Panc1 (cell line): ENCODE measurements around the gene FDXACB1. TPM values are rescaled to one million over a fixed set of nuclear protein-coding genes. Genes with fewer than 3 reads are reported as not detected.

Experiments used
- ATAC-seq: fragments of 200-7000 bp; cut with Tn5 transposase; 2 replicates; pipeline ENCODE4 v1.9.1; 2020; ENCODE audit warnings: mild to moderate bottlenecking, moderate library complexity
- BruUV-seq: library from RNA; stranded (reverse); fragments of 400-500 nt; replicated peaks from 2 replicates; lab custom pipeline; 2021; lab: Mats Ljungman, UMichigan
- CTCF ChIA-PET: fragments of 300-600 bp; sonication (Branson Sonifier 250); formaldehyde crosslinking; loops from one replicate; lab custom pipeline; 2022; ENCODE audit warnings: antibody characterized with exemption; lab: Charles Lee
- POLR2A ChIA-PET: fragments of 300-600 bp; sonication (Branson Sonifier 250); formaldehyde crosslinking; loops from one replicate; lab custom pipeline; 2022; ENCODE audit warnings: antibody characterized with exemption; lab: Charles Lee
- DNase-seq: peaks from one replicate; pipeline ENCODE4 v3.0.0-alpha.2; 2010; ENCODE audit warnings: low read depth, low spot score
- H3K27ac ChIP-seq: 2 replicates; pipeline ENCODE4 v1.5.1; 2011; ENCODE audit warnings: mild to moderate bottlenecking, low read length, inconsistent platforms
- H3K27me3 ChIP-seq: fragments of 200-500 bp; sonication (Bioruptor generic); 2 replicates; pipeline ENCODE4 v1.6.0; 2014; ENCODE audit warnings: low read length, inconsistent platforms; ENCODE audit not compliant: control insufficient read depth, insufficient read depth
- H3K36me3 ChIP-seq: fragments of 200-500 bp; sonication (Bioruptor generic); 2 replicates; pipeline ENCODE4 v1.5.1; 2014; ENCODE audit warnings: inconsistent platforms, mild to moderate bottlenecking, low read length, moderate library complexity; ENCODE audit not compliant: control insufficient read depth, insufficient read depth
- H3K4me1 ChIP-seq: 2 replicates; pipeline ENCODE4 v1.5.1; 2011; ENCODE audit warnings: inconsistent platforms, mild to moderate bottlenecking, low read length, moderate library complexity; ENCODE audit not compliant: control insufficient read depth, insufficient read depth
- H3K4me3 ChIP-seq, 2 experiments: 2 replicates each; pipeline ENCODE4 v1.5.1; 2011 to 2012; ENCODE audit warnings: low read depth in 2 of 2, low read length in 2 of 2, mild to moderate bottlenecking in 2 of 2, inconsistent platforms in 1 of 2, moderate library complexity in 1 of 2
- H3K9me3 ChIP-seq: fragments of 200-500 bp; sonication (Bioruptor generic); 2 replicates; pipeline ENCODE4 v1.5.1; 2014; ENCODE audit warnings: low read depth, mild to moderate bottlenecking, inconsistent platforms, low read length, moderate library complexity; ENCODE audit not compliant: control insufficient read depth, insufficient read depth
- POLR2AphosphoS5 ChIP-seq: IDR thresholded peaks from 2 replicates; pipeline ENCODE4 v1.6.1; 2012; ENCODE audit warnings: mild to moderate bottlenecking, low read depth, low read length, moderate library complexity
- SIN3A ChIP-seq: IDR thresholded peaks from 2 replicates; pipeline ENCODE4 v1.6.1; 2012; ENCODE audit warnings: low read depth, mild to moderate bottlenecking, low read length, moderate library complexity, borderline replicate concordance; ENCODE audit not compliant: insufficient read depth
- TCF7L2 ChIP-seq: IDR thresholded peaks from 2 replicates; pipeline ENCODE4 v1.6.1; 2011; ENCODE audit warnings: mild to moderate bottlenecking, low read depth, low read length, inconsistent platforms
- in situ Hi-C: cut with HindIII; loops from 2 replicates; pipeline ENCODE4 v1.10.0; 2016; ENCODE audit warnings: low sequenced_read_pairs, low pct_unique_long_range_greater_than_20kb
- intact Hi-C: fragments of 100-400 bp; cut with micrococcal nuclease; formaldehyde crosslinking; loops from one replicate; pipeline ENCODE4 v1.10.0; 2022; ENCODE audit not compliant: unreplicated experiment
- total RNA-seq: library from RNA; stranded (reverse); gene quantifications from one replicate; pipeline ENCODE4 v1.2.1, GENCODE V29; 2021; ENCODE audit not compliant: unreplicated experiment
- TF ChIP-seq, protein P1 (sequence below): fragments of 450-650 bp; IDR thresholded peaks from 2 replicates; pipeline ENCODE4 v1.5.1; 2017; ENCODE audit warnings: mild to moderate bottlenecking
- TF ChIP-seq, protein P2 (sequence below), 2 experiments: IDR thresholded peaks; 2 replicates each; pipeline ENCODE4 v1.6.1; 2011 to 2012; ENCODE audit warnings: low read depth in 2 of 2, control low read depth in 1 of 2, low read length in 1 of 2, mild to moderate bottlenecking in 1 of 2, moderate library complexity in 1 of 2; ENCODE audit not compliant: insufficient read depth in 1 of 2

FDXACB1 gene
- total RNA-seq, 1 experiment from 2014 or later: 4.1 TPM

DNA sequence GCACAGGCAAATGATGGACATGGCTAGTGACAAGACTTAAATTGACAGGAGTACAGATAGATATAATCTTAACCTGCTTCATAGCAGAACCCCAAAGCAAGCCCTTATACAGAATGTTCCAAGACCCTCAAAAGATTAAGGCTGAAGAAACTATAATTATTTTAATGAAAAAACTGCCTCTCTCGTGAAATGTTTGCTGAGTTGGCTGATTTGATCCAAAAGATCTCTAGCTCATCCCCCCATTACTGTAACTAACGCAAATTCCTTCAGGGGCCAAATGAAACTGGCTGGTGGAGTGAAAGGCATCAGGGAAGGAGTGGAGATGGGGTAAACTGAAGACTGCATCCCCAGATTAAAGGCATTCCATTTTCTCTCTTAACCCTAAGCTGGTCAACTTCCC lies 26.9 kb downstream of the FDXACB1 start:
- no peak for ATAC-seq
- no TSS peak for BruUV-seq
- H3K27ac ChIP-seq: no peak overlapping the region
- ChIA-PET POLR2A (no interaction called here), CTCF (interaction anchor here (0.6 kb wide), 1 partner anchor 143 kb away, joined by 4 read pairs; no protein-coding TSS in a partner anchor)
- TF ChIP-seq, protein P1, sequence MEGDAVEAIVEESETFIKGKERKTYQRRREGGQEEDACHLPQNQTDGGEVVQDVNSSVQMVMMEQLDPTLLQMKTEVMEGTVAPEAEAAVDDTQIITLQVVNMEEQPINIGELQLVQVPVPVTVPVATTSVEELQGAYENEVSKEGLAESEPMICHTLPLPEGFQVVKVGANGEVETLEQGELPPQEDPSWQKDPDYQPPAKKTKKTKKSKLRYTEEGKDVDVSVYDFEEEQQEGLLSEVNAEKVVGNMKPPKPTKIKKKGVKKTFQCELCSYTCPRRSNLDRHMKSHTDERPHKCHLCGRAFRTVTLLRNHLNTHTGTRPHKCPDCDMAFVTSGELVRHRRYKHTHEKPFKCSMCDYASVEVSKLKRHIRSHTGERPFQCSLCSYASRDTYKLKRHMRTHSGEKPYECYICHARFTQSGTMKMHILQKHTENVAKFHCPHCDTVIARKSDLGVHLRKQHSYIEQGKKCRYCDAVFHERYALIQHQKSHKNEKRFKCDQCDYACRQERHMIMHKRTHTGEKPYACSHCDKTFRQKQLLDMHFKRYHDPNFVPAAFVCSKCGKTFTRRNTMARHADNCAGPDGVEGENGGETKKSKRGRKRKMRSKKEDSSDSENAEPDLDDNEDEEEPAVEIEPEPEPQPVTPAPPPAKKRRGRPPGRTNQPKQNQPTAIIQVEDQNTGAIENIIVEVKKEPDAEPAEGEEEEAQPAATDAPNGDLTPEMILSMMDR: no peak
- TF ChIP-seq TCF7L2 (no peak), POLR2AphosphoS5 (no peak)
- TF ChIP-seq, protein P2, sequence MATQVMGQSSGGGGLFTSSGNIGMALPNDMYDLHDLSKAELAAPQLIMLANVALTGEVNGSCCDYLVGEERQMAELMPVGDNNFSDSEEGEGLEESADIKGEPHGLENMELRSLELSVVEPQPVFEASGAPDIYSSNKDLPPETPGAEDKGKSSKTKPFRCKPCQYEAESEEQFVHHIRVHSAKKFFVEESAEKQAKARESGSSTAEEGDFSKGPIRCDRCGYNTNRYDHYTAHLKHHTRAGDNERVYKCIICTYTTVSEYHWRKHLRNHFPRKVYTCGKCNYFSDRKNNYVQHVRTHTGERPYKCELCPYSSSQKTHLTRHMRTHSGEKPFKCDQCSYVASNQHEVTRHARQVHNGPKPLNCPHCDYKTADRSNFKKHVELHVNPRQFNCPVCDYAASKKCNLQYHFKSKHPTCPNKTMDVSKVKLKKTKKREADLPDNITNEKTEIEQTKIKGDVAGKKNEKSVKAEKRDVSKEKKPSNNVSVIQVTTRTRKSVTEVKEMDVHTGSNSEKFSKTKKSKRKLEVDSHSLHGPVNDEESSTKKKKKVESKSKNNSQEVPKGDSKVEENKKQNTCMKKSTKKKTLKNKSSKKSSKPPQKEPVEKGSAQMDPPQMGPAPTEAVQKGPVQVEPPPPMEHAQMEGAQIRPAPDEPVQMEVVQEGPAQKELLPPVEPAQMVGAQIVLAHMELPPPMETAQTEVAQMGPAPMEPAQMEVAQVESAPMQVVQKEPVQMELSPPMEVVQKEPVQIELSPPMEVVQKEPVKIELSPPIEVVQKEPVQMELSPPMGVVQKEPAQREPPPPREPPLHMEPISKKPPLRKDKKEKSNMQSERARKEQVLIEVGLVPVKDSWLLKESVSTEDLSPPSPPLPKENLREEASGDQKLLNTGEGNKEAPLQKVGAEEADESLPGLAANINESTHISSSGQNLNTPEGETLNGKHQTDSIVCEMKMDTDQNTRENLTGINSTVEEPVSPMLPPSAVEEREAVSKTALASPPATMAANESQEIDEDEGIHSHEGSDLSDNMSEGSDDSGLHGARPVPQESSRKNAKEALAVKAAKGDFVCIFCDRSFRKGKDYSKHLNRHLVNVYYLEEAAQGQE (IDR thresholded peaks at IDR 0.05; ENCODE audit: insufficient read depth in 1 of 2, low read depth in 2 of 2, low read length in 1 of 2): no peak
- H3K4me3 ChIP-seq: no peak overlapping the region
- in situ Hi-C loops: no loop called here
- no peaks in the 10 kb centered on the region for H3K27me3 ChIP-seq
- H3K9me3 ChIP-seq: no peaks in the 10 kb centered on the region
- DNase-seq: no peak
- H3K36me3 ChIP-seq: peaks cover 7% of the 10 kb centered on the region; the same call in 1 of the 2 replicates
- no peaks in the 10 kb centered on the region for H3K4me1 ChIP-seq
- intact Hi-C loops: no loop called here

DNA sequence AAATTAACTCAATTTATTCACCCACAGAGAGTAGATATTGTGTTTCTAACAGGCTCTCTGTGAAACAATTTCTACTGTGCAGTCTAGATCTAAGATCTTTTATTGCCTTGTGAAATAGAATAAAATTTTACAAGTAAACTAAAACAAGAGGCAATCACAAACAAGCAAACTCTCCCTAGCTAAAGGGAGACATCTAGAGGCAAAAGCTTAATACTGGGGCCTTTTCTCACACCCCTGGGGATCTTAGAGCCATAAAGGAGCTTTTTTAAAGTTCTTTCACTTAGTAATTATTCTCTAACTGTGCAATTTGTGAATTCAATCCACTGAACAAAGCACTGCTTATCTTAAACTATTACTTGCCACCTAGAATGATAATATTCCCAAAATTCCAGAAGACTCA lies 27.3 kb downstream of the FDXACB1 start:
- TF ChIP-seq, protein P1: peak; percentile 66; the same call in 1 of the 2 replicates
- TF ChIP-seq TCF7L2 (no peak), SIN3A (no peak), POLR2AphosphoS5 (no peak)
- POLR2A ChIA-PET: interaction anchor here (0.6 to 0.7 kb wide), 2 partner anchors 25 to 280 kb away, joined by 3 read pairs; no protein-coding TSS in a partner anchor
- in situ Hi-C loops (no loop called here), intact Hi-C loops (no loop called here)
- no TSS peak for BruUV-seq
- Histone ChIP-seq H3K4me3 (no peak overlapping the region), H3K4me1 (no peaks in the 10 kb centered on the region), H3K27me3 (no peaks in the 10 kb centered on the region), H3K36me3 (peaks cover 7% of the 10 kb centered on the region; the same call in 1 of the 2 replicates), H3K9me3 (no peaks in the 10 kb centered on the region), H3K27ac (no peak overlapping the region)
- DNase-seq (no peak), ATAC-seq (no peak)
- CTCF ChIA-PET: interaction anchor here (0.6 to 0.7 kb wide), 3 partner anchors 41 to 412 kb away, joined by 4 to 12 read pairs (median 5); no protein-coding TSS in a partner anchor
